ENCODE data around the gene ASIP.
"Not testable (repeated sequence)": the region's sequence is repeated elsewhere in the genome, so short reads cannot be mapped to it uniquely, and the experiment has no call there.

Gene ASIP

GRCh38 chr20:34240121-34240520 lies 1.1 kb upstream of the ASIP start:
- Histone ChIP-seq H3K36me3 (ENCODE audit: control insufficient read depth in 1 of 2, insufficient read depth in 2 of 2, low read length in 2 of 2) (no peaks in the 10 kb centered on the region), H3K4me3 (ENCODE audit: low read depth in 1 of 2, low read length in 2 of 2) (no peak overlapping the region), H3K9ac (ENCODE audit: low read depth in 1 of 2, low read length in 2 of 2) (no peak overlapping the region), H3K4me1 (ENCODE audit: control insufficient read depth in 1 of 2, insufficient read depth in 2 of 2, low read length in 2 of 2) (no peaks in the 10 kb centered on the region), H3K27me3 (ENCODE audit: control insufficient read depth in 1 of 2, insufficient read depth in 2 of 2, low read length in 2 of 2) (no peaks in the 10 kb centered on the region), H3K27ac (ENCODE audit: low read depth, low read length) (no peak overlapping the region), H3K9me3 (ENCODE audit: control insufficient read depth in 1 of 2, low read length in 2 of 2) (peaks cover 0 to 9% of the 10 kb centered on the region in 2 donors)

- not testable (repeated sequence) for H3K27ac ChIP-seq (ENCODE audit: low read depth, low read length); H3K27me3 ChIP-seq (ENCODE audit: control insufficient read depth in 1 of 2, insufficient read depth in 2 of 2, low read length in 2 of 2); H3K9ac ChIP-seq (ENCODE audit: low read depth in 1 of 2, low read length in 2 of 2); H3K9me3 ChIP-seq (ENCODE audit: control insufficient read depth in 1 of 2, low read length in 2 of 2); H3K4me3 ChIP-seq (ENCODE audit: low read depth in 1 of 2, low read length in 2 of 2); H3K4me1 ChIP-seq (ENCODE audit: control insufficient read depth in 1 of 2, insufficient read depth in 2 of 2, low read length in 2 of 2); H3K36me3 ChIP-seq (ENCODE audit: control insufficient read depth in 1 of 2, insufficient read depth in 2 of 2, low read length in 2 of 2)
Observed at GRCh38 chr20:34242015-34242414, 792 bp downstream of the ASIP start.

- Histone ChIP-seq H3K9me3 (ENCODE audit: control insufficient read depth in 1 of 2, low read length in 2 of 2) (peaks cover 0 to 3% of the 10 kb centered on the region in 2 donors), H3K27me3 (ENCODE audit: control insufficient read depth in 1 of 2, insufficient read depth in 2 of 2, low read length in 2 of 2) (no peaks in the 10 kb centered on the region), H3K9ac (ENCODE audit: low read depth in 1 of 2, low read length in 2 of 2) (no peak overlapping the region), H3K36me3 (ENCODE audit: control insufficient read depth in 1 of 2, insufficient read depth in 2 of 2, low read length in 2 of 2) (no peaks in the 10 kb centered on the region), H3K4me1 (ENCODE audit: control insufficient read depth in 1 of 2, insufficient read depth in 2 of 2, low read length in 2 of 2) (no peaks in the 10 kb centered on the region), H3K27ac (ENCODE audit: low read depth, low read length) (no peak overlapping the region), H3K4me3 (ENCODE audit: low read depth in 1 of 2, low read length in 2 of 2) (no peak overlapping the region)
Observed at GRCh38 chr20:34242879-34243278, 1.7 kb downstream of the ASIP start.

GRCh38 chr20:34243377-34243776 lies 2.2 kb downstream of the ASIP start:
- H3K27me3 ChIP-seq (ENCODE audit: control insufficient read depth in 1 of 2, insufficient read depth in 2 of 2, low read length in 2 of 2) = no peaks in the 10 kb centered on the region
- no peak overlapping the region for H3K27ac ChIP-seq (ENCODE audit: low read depth, low read length)
- no peak overlapping the region for H3K4me3 ChIP-seq (ENCODE audit: low read depth in 1 of 2, low read length in 2 of 2)
- H3K9me3 ChIP-seq (ENCODE audit: control insufficient read depth in 1 of 2, low read length in 2 of 2) = no peaks in the 10 kb centered on the region
- no peak overlapping the region for H3K9ac ChIP-seq (ENCODE audit: low read depth in 1 of 2, low read length in 2 of 2)
- no peaks in the 10 kb centered on the region for H3K36me3 ChIP-seq (ENCODE audit: control insufficient read depth in 1 of 2, insufficient read depth in 2 of 2, low read length in 2 of 2)
- no peaks in the 10 kb centered on the region for H3K4me1 ChIP-seq (ENCODE audit: control insufficient read depth in 1 of 2, insufficient read depth in 2 of 2, low read length in 2 of 2)

- no peaks in the 10 kb centered on the region for H3K27me3 ChIP-seq (ENCODE audit: control insufficient read depth in 1 of 2, insufficient read depth in 2 of 2, low read length in 2 of 2)
- no peaks in the 10 kb centered on the region for H3K9me3 ChIP-seq (ENCODE audit: control insufficient read depth in 1 of 2, low read length in 2 of 2)
- H3K4me1 ChIP-seq (ENCODE audit: control insufficient read depth in 1 of 2, insufficient read depth in 2 of 2, low read length in 2 of 2) = peaks cover 0 to 6% of the 10 kb centered on the region in 2 donors
- H3K36me3 ChIP-seq (ENCODE audit: control insufficient read depth in 1 of 2, insufficient read depth in 2 of 2, low read length in 2 of 2) = no peaks in the 10 kb centered on the region
- no peak overlapping the region for H3K9ac ChIP-seq (ENCODE audit: low read depth in 1 of 2, low read length in 2 of 2)
- H3K27ac ChIP-seq (ENCODE audit: low read depth, low read length) = no peak overlapping the region
- no peak overlapping the region for H3K4me3 ChIP-seq (ENCODE audit: low read depth in 1 of 2, low read length in 2 of 2)
Observed at GRCh38 chr20:34246126-34246626, 5.0 kb downstream of the ASIP start.

- Histone ChIP-seq H3K9me3 (ENCODE audit: control insufficient read depth in 1 of 2, low read length in 2 of 2) (no peaks in the 10 kb centered on the region), H3K4me1 (ENCODE audit: control insufficient read depth in 1 of 2, insufficient read depth in 2 of 2, low read length in 2 of 2) (peaks cover 0 to 6% of the 10 kb centered on the region in 2 donors), H3K4me3 (ENCODE audit: low read depth in 1 of 2, low read length in 2 of 2) (no peak overlapping the region), H3K9ac (ENCODE audit: low read depth in 1 of 2, low read length in 2 of 2) (no peak overlapping the region), H3K36me3 (ENCODE audit: control insufficient read depth in 1 of 2, insufficient read depth in 2 of 2, low read length in 2 of 2) (no peaks in the 10 kb centered on the region), H3K27ac (ENCODE audit: low read depth, low read length) (no peak overlapping the region), H3K27me3 (ENCODE audit: control insufficient read depth in 1 of 2, insufficient read depth in 2 of 2, low read length in 2 of 2) (no peaks in the 10 kb centered on the region)
Observed at GRCh38 chr20:34249291-34249690, 8.1 kb downstream of the ASIP start.

GRCh38 chr20:34250005-34250404 lies 8.8 kb downstream of the ASIP start:
- no peaks in the 10 kb centered on the region for H3K27me3 ChIP-seq (ENCODE audit: control insufficient read depth in 1 of 2, insufficient read depth in 2 of 2, low read length in 2 of 2)

GRCh38 chr20:34251619-34252018 lies 10.4 kb downstream of the ASIP start:
- H3K4me3 ChIP-seq (ENCODE audit: low read depth in 1 of 2, low read length in 2 of 2) = no peak overlapping the region
- no peaks in the 10 kb centered on the region for H3K36me3 ChIP-seq (ENCODE audit: control insufficient read depth in 1 of 2, insufficient read depth in 2 of 2, low read length in 2 of 2)
- H3K27me3 ChIP-seq (ENCODE audit: control insufficient read depth in 1 of 2, insufficient read depth in 2 of 2, low read length in 2 of 2) = no peaks in the 10 kb centered on the region
- no peaks in the 10 kb centered on the region for H3K9me3 ChIP-seq (ENCODE audit: control insufficient read depth in 1 of 2, low read length in 2 of 2)
- H3K4me1 ChIP-seq (ENCODE audit: control insufficient read depth in 1 of 2, insufficient read depth in 2 of 2, low read length in 2 of 2) = peaks cover 0 to 6% of the 10 kb centered on the region in 2 donors
- H3K27ac ChIP-seq (ENCODE audit: low read depth, low read length) = no peak overlapping the region
- H3K9ac ChIP-seq (ENCODE audit: low read depth in 1 of 2, low read length in 2 of 2) = no peak overlapping the region

More at GRCh38 chr20:34250005-34250404, 8.8 kb downstream of the ASIP start:
- Histone ChIP-seq H3K4me3 (ENCODE audit: low read depth in 1 of 2, low read length in 2 of 2) (no peak overlapping the region), H3K9ac (ENCODE audit: low read depth in 1 of 2, low read length in 2 of 2) (no peak overlapping the region), H3K9me3 (ENCODE audit: control insufficient read depth in 1 of 2, low read length in 2 of 2) (no peaks in the 10 kb centered on the region), H3K36me3 (ENCODE audit: control insufficient read depth in 1 of 2, insufficient read depth in 2 of 2, low read length in 2 of 2) (no peaks in the 10 kb centered on the region), H3K4me1 (ENCODE audit: control insufficient read depth in 1 of 2, insufficient read depth in 2 of 2, low read length in 2 of 2) (peaks cover 0 to 6% of the 10 kb centered on the region in 2 donors), H3K27ac (ENCODE audit: low read depth, low read length) (no peak overlapping the region)

GRCh38 chr20:34252431-34253086 lies 11.3 kb downstream of the ASIP start:
- not testable (repeated sequence) for H3K36me3 ChIP-seq (ENCODE audit: control insufficient read depth in 1 of 2, insufficient read depth in 2 of 2, low read length in 2 of 2); H3K4me1 ChIP-seq (ENCODE audit: control insufficient read depth in 1 of 2, insufficient read depth in 2 of 2, low read length in 2 of 2); H3K9me3 ChIP-seq (ENCODE audit: control insufficient read depth in 1 of 2, low read length in 2 of 2); H3K27ac ChIP-seq (ENCODE audit: low read depth, low read length); H3K4me3 ChIP-seq (ENCODE audit: low read depth in 1 of 2, low read length in 2 of 2); H3K27me3 ChIP-seq (ENCODE audit: control insufficient read depth in 1 of 2, insufficient read depth in 2 of 2, low read length in 2 of 2); H3K9ac ChIP-seq (ENCODE audit: low read depth in 1 of 2, low read length in 2 of 2)

GRCh38 chr20:34254979-34255378 lies 13.8 kb downstream of the ASIP start:
- H3K9me3 ChIP-seq (ENCODE audit: control insufficient read depth in 1 of 2, low read length in 2 of 2) = no peaks in the 10 kb centered on the region
- no peak overlapping the region for H3K4me3 ChIP-seq (ENCODE audit: low read depth in 1 of 2, low read length in 2 of 2)
- H3K4me1 ChIP-seq (ENCODE audit: control insufficient read depth in 1 of 2, insufficient read depth in 2 of 2, low read length in 2 of 2) = peaks cover 0 to under 1% of the 10 kb centered on the region in 2 donors
- no peaks in the 10 kb centered on the region for H3K36me3 ChIP-seq (ENCODE audit: control insufficient read depth in 1 of 2, insufficient read depth in 2 of 2, low read length in 2 of 2)
- no peak overlapping the region for H3K27ac ChIP-seq (ENCODE audit: low read depth, low read length)
- no peaks in the 10 kb centered on the region for H3K27me3 ChIP-seq (ENCODE audit: control insufficient read depth in 1 of 2, insufficient read depth in 2 of 2, low read length in 2 of 2)
- no peak overlapping the region for H3K9ac ChIP-seq (ENCODE audit: low read depth in 1 of 2, low read length in 2 of 2)

Measured in duodenal mucosa (tissue), 2 donors.